H1 (cell line): ENCODE results near the gene ME1. TPM values are rescaled to one million over a fixed set of nuclear protein-coding genes. Genes with fewer than 3 reads are reported as not detected.

Source experiments
- CTCF ChIA-PET: fragments of 300-600 bp; sonication (Branson Sonifier 250); formaldehyde crosslinking; loops from one replicate; lab custom pipeline; 2021; ENCODE audit not compliant: partially characterized antibody; lab: Charles Lee
- POLR2A ChIA-PET: fragments of 300-600 bp; sonication (Branson Sonifier 250); formaldehyde crosslinking; loops from one replicate; lab custom pipeline; 2021; ENCODE audit warnings: inconsistent platforms; ENCODE audit not compliant: partially characterized antibody; lab: Charles Lee
- DNase-seq, 2 experiments: peaks; one replicate each; pipeline versions ENCODE4 v3.0.0 to v3.0.0-alpha.2; 2010 to 2022; ENCODE audit warnings: low spot score in 2 of 2, low read depth in 1 of 2, mixed read lengths in 1 of 2
- FAIRE-seq: peaks from 2 replicates; lab custom pipeline; 2011; peaks lifted over from hg19 to GRCh38; lab: Jason Lieb, UNC
- H2AFZ ChIP-seq: 2 replicates; pipeline ENCODE4 v1.8.1; 2012; ENCODE audit warnings: low read length, inconsistent platforms
- H2AK5ac ChIP-seq: 2 replicates; pipeline ENCODE4 v1.6.1; 2013; ENCODE audit warnings: low read depth, low read length
- H2BK120ac ChIP-seq: replicated peaks from 2 replicates; pipeline ENCODE3; 2013; ENCODE audit warnings: low read depth, low read length, inconsistent platforms
- H2BK12ac ChIP-seq: 2 replicates; pipeline ENCODE4 v1.6.1; 2013; ENCODE audit warnings: low read depth, low read length
- H2BK15ac ChIP-seq: 2 replicates; pipeline ENCODE4 v1.6.1; 2013; ENCODE audit warnings: low read length
- H2BK20ac ChIP-seq: 2 replicates; pipeline ENCODE4 v1.6.1; 2013; ENCODE audit warnings: low read length
- H2BK5ac ChIP-seq: 2 replicates; pipeline ENCODE4 v1.6.1; 2013; ENCODE audit warnings: low read depth, low read length
- H3K14ac ChIP-seq: 2 replicates; pipeline ENCODE4 v1.6.1; 2013; ENCODE audit warnings: inconsistent platforms; ENCODE audit not compliant: insufficient read length
- H3K18ac ChIP-seq: 2 replicates; pipeline ENCODE4 v1.6.1; 2013; ENCODE audit warnings: low read length; ENCODE audit errors: extremely low read depth
- H3K23ac ChIP-seq: 2 replicates; pipeline ENCODE4 v1.6.1; 2013; ENCODE audit warnings: inconsistent platforms; ENCODE audit not compliant: insufficient read length
- H3K23me2 ChIP-seq: 2 replicates; pipeline ENCODE4 v1.6.1; 2013; ENCODE audit warnings: low read depth, low read length
- H3K27ac ChIP-seq: 2 replicates; pipeline ENCODE4 v1.6.1; 2011; ENCODE audit warnings: low read depth, low read length, inconsistent platforms
- H3K27me3 ChIP-seq, 4 experiments: replicated peaks in 1 of 4; 1 replicate in 1 of 4; 2 replicates in 3 of 4; pipeline versions ENCODE4 v1.6.1 to v1.8.1; 2011 to 2013; ENCODE audit warnings: low read length in 3 of 4, mild to moderate bottlenecking in 3 of 4, inconsistent platforms in 2 of 4, mixed read lengths in 2 of 4, moderate library complexity in 1 of 4; ENCODE audit not compliant: control insufficient read depth in 3 of 4, insufficient read depth in 3 of 4; ENCODE audit errors: extremely low read depth in 1 of 4
- H3K36me3 ChIP-seq, 4 experiments: 2 replicates each; pipeline versions ENCODE4 v1.6.1 to v1.8.1; 2011 to 2013; ENCODE audit warnings: mild to moderate bottlenecking in 4 of 4, low read length in 3 of 4, moderate library complexity in 2 of 4, control low read depth in 1 of 4, inconsistent platforms in 1 of 4; ENCODE audit not compliant: insufficient read depth in 4 of 4, control insufficient read depth in 2 of 4
- H3K4ac ChIP-seq: replicated peaks from 2 replicates; pipeline ENCODE3; 2013; ENCODE audit warnings: low read length, low read depth, mixed read lengths, inconsistent platforms; ENCODE audit not compliant: insufficient read length
- H3K4me1 ChIP-seq, 4 experiments: replicated peaks in 1 of 4; 1 replicate in 1 of 4; 2 replicates in 3 of 4; pipeline versions ENCODE4 v1.6.1 to v1.8.1; 2011 to 2013; ENCODE audit warnings: low read length in 3 of 4, inconsistent platforms in 2 of 4, mixed read lengths in 1 of 4; ENCODE audit not compliant: insufficient read depth in 4 of 4, control insufficient read depth in 3 of 4
- H3K4me2 ChIP-seq, 2 experiments: 2 replicates each; pipeline versions ENCODE4 v1.6.1 to v1.8.1; 2011 to 2013; ENCODE audit warnings: low read depth in 2 of 2, low read length in 2 of 2, control low read depth in 1 of 2, inconsistent platforms in 1 of 2, mild to moderate bottlenecking in 1 of 2; ENCODE audit not compliant: insufficient read depth in 1 of 2
- H3K4me3 ChIP-seq, 4 experiments: fragments of 200-600, 300-600 bp in 1 of 4; sonication (generic), shearing (Covaris generic), sonication (Bioruptor Twin) in 1 of 4; 2 replicates each; pipeline versions ENCODE4 v1.5.1 to v1.8.1; 2011 to 2016; ENCODE audit warnings: low read length in 4 of 4, low read depth in 3 of 4, control low read depth in 2 of 4, inconsistent platforms in 2 of 4, mild to moderate bottlenecking in 2 of 4, mixed read lengths in 1 of 4, moderate library complexity in 1 of 4; ENCODE audit not compliant: insufficient read depth in 2 of 4; ENCODE audit errors: extremely low read depth in 1 of 4
- H3K56ac ChIP-seq: replicated peaks from 2 replicates; pipeline ENCODE3; 2013; ENCODE audit warnings: low read depth, mild to moderate bottlenecking, mixed read lengths, low read length, inconsistent platforms; ENCODE audit not compliant: insufficient read length
- H3K79me1 ChIP-seq: 2 replicates; pipeline ENCODE4 v1.6.1; 2013; ENCODE audit warnings: low read depth, low read length, control low read depth
- H3K79me2 ChIP-seq, 2 experiments: 2 replicates each; pipeline versions ENCODE4 v1.6.1 to v1.8.1; 2012 to 2013; ENCODE audit warnings: low read length in 2 of 2, mild to moderate bottlenecking in 2 of 2, inconsistent platforms in 1 of 2; ENCODE audit not compliant: insufficient read depth in 2 of 2, control insufficient read depth in 1 of 2
- H3K9ac ChIP-seq, 4 experiments: replicated peaks in 1 of 4; 1 replicate in 1 of 4; 2 replicates in 3 of 4; pipeline versions ENCODE4 v1.6.1 to v1.8.1; 2011 to 2013; ENCODE audit warnings: low read depth in 3 of 4, low read length in 3 of 4, control low read depth in 2 of 4, mild to moderate bottlenecking in 2 of 4, moderate library complexity in 2 of 4, inconsistent platforms in 1 of 4; ENCODE audit errors: extremely low read depth in 1 of 4
- H3K9me3 ChIP-seq, 2 experiments: 2 replicates each; pipeline versions ENCODE4 v1.6.1 to v1.8.1; 2012 to 2013; ENCODE audit warnings: mild to moderate bottlenecking in 2 of 2, moderate library complexity in 2 of 2, control low read depth in 1 of 2, inconsistent platforms in 1 of 2, low read depth in 1 of 2, low read length in 1 of 2, mixed read lengths in 1 of 2; ENCODE audit not compliant: insufficient read depth in 2 of 2
- H4K20me1 ChIP-seq, 2 experiments: replicated peaks in 1 of 2; 2 replicates each; pipeline versions ENCODE3 to v1.8.1; 2011 to 2013; ENCODE audit warnings: inconsistent platforms in 2 of 2, low read length in 2 of 2, mild to moderate bottlenecking in 1 of 2; ENCODE audit not compliant: insufficient read depth in 2 of 2, control insufficient read depth in 1 of 2
- H4K5ac ChIP-seq: 2 replicates; pipeline ENCODE4 v1.6.1; 2013; ENCODE audit warnings: low read length, low read depth, mixed read lengths, inconsistent platforms; ENCODE audit not compliant: insufficient read length
- H4K8ac ChIP-seq: 2 replicates; pipeline ENCODE4 v1.8.0; 2013; ENCODE audit warnings: mild to moderate bottlenecking, moderate library complexity, low read length, inconsistent platforms; ENCODE audit not compliant: insufficient read depth; ENCODE audit errors: extremely low read depth
- H4K91ac ChIP-seq: replicated peaks from 2 replicates; pipeline ENCODE3; 2013; ENCODE audit warnings: low read length, mixed read lengths, inconsistent platforms; ENCODE audit not compliant: insufficient read length
- CBX8 ChIP-seq: fragments of 300-800, 300-1000 bp; sonication (generic); IDR thresholded peaks from 2 replicates; pipeline ENCODE4 v1.7.1; 2016; ENCODE audit warnings: low read depth, low read length, borderline replicate concordance
- CHD1 ChIP-seq: IDR thresholded peaks from 2 replicates; pipeline ENCODE4 v1.6.1; 2012; ENCODE audit warnings: low read depth, low read length, improper control_type of control experiment
- CREB1 ChIP-seq: IDR thresholded peaks from 2 replicates; pipeline ENCODE4 v1.6.1; 2012; ENCODE audit warnings: inconsistent platforms
- KDM1A ChIP-seq: fragments of 200-600, 300-600 bp; sonication (generic); IDR thresholded peaks from 2 replicates; pipeline ENCODE4 v1.7.1; 2016; ENCODE audit warnings: mild to moderate bottlenecking, low read length, borderline replicate concordance
- KDM4A ChIP-seq: IDR thresholded peaks from one replicate; pipeline ENCODE4 v1.7.1; 2012; ENCODE audit warnings: low read depth, mild to moderate bottlenecking, moderate library complexity, low read length, inconsistent platforms; ENCODE audit not compliant: severe bottlenecking
- KDM5A ChIP-seq: fragments of 200-600 bp; IDR thresholded peaks from 2 replicates; pipeline ENCODE4 v1.7.1; 2012; ENCODE audit warnings: mild to moderate bottlenecking, low read length, inconsistent platforms, mixed read lengths
- MAX ChIP-seq: IDR thresholded peaks from 2 replicates; pipeline ENCODE4 v1.6.1; 2012; ENCODE audit warnings: inconsistent platforms
- PHF8 ChIP-seq: fragments of 200-600 bp; sonication (generic); conservative IDR thresholded peaks from 2 replicates; pipeline ENCODE4 v1.7.1; 2012; ENCODE audit warnings: low read depth, mild to moderate bottlenecking, inconsistent platforms, low read length, moderate library complexity
- POLR2A ChIP-seq, 2 experiments: IDR thresholded peaks; 1 replicate in 1 of 2; 2 replicates in 1 of 2; pipeline ENCODE4 v1.6.1; 2011; ENCODE audit warnings: low read depth in 2 of 2, low read length in 2 of 2, mild to moderate bottlenecking in 2 of 2; ENCODE audit errors: control extremely low read depth in 1 of 2
- POU5F1 ChIP-seq: IDR thresholded peaks from 2 replicates; pipeline ENCODE4 v1.6.1; 2011; ENCODE audit warnings: low read depth, mild to moderate bottlenecking, low read length, moderate library complexity
- RAD21 ChIP-seq, 2 experiments: IDR thresholded peaks in 1 of 2; conservative IDR thresholded peaks in 1 of 2; 2 replicates each; pipeline ENCODE4 v1.6.1; 2011; ENCODE audit warnings: low read depth in 2 of 2, low read length in 2 of 2, improper control_type of control experiment in 1 of 2, inconsistent platforms in 1 of 2, mild to moderate bottlenecking in 1 of 2, moderate library complexity in 1 of 2
- RBBP5 ChIP-seq: IDR thresholded peaks from 2 replicates; pipeline ENCODE4 v1.7.1; 2012; ENCODE audit warnings: low read depth, mild to moderate bottlenecking, inconsistent platforms, low read length, moderate library complexity, borderline replicate concordance
- SAP30 ChIP-seq: fragments of 300-600 bp; sonication (generic); IDR thresholded peaks from 2 replicates; pipeline ENCODE4 v1.7.1; 2012; ENCODE audit warnings: low read length, moderate library complexity, mild to moderate bottlenecking, inconsistent platforms; ENCODE audit not compliant: insufficient read depth, insufficient replicate concordance
- SP1 ChIP-seq: IDR thresholded peaks from 2 replicates; pipeline ENCODE4 v1.6.1; 2011; ENCODE audit warnings: low read depth, low read length
- SUZ12 ChIP-seq: fragments of 200-600 bp; sonication (generic); IDR thresholded peaks from 2 replicates; pipeline ENCODE4 v1.6.1; 2012; ENCODE audit warnings: mild to moderate bottlenecking, inconsistent platforms, low read length, moderate library complexity, mixed read lengths
- TBP ChIP-seq: IDR thresholded peaks from 2 replicates; pipeline ENCODE4 v1.6.1; 2011; ENCODE audit warnings: low read depth, low read length, improper control_type of control experiment
- WGBS, 2 experiments: shearing (Covaris generic) in 1 of 2; methylation state at CpG; one replicate each; pipeline versions ENCODE4 v1.1.6 to v1.1.7; 2013 to 2015; ENCODE audit warnings: low lambda C conversion rate in 2 of 2, mixed read lengths in 2 of 2, inconsistent platforms in 1 of 2, low coverage in 1 of 2, missing lambda C conversion rate in 1 of 2; ENCODE audit not compliant: insufficient replicate concordance in 2 of 2, insufficient coverage in 1 of 2, insufficient read length in 1 of 2; ENCODE audit errors: extremely low coverage in 1 of 2, missing lambda C conversion rate in 1 of 2; 5-methylcytosine and 5-hydroxymethylcytosine counted together
- polyA plus RNA-seq, 7 experiments: library from polyadenylated mRNA; depleted of rRNA in 3 of 7; stranded (reverse) in 5 of 7; unstranded in 2 of 7; fragments of >200 nt in 5 of 7; fragments of 200-250 nt in 2 of 7; gene quantifications; 1 replicate in 5 of 7; 2 replicates in 1 of 7; 4 replicates in 1 of 7; pipeline versions ENCODE4 v1.2.1 to v1.2.3, GENCODE V29; 2011 to 2013; ENCODE audit warnings: missing spikeins in 2 of 7, mixed read lengths in 2 of 7
- total RNA-seq: library from RNA; stranded (reverse); fragmentation: NEBNext Ultra II Directional; extraction: Animal tissue kit (Norgen Biotek cat#: 25700); gene quantifications from 2 replicates; pipeline ENCODE4 v1.2.1, GENCODE V29; 2021

Gene ME1
- total and polyA plus RNA-seq, 2 of the 8 experiments (the other 6 are each of a cell fraction or from before 2014, with no cell fraction given), result 1.3 to 3.9 TPM

- no peaks in the 10 kb centered on the region for H3K9me3 ChIP-seq
- WGBS, 2 experiments, result 87% methylated on average over 3 of the region's 3 CpGs; no CpG with 5 or more reads in 1 of the 2 experiments
- no peak overlapping the region for H4K8ac ChIP-seq
- no peak for DNase-seq
- no peak overlapping the region for H2BK15ac ChIP-seq
- H3K4me2 ChIP-seq, result no peak overlapping the region
- H3K23ac ChIP-seq, result no peak overlapping the region
- ChIA-PET CTCF (no interaction called here), POLR2A (no interaction called here)
- H2BK12ac ChIP-seq, result no peak overlapping the region
- H3K36me3 ChIP-seq, result no peaks in the 10 kb centered on the region
- H2AK5ac ChIP-seq, result no peak overlapping the region
- no peak overlapping the region for H4K91ac ChIP-seq
- H3K79me1 ChIP-seq, result no peaks in the 10 kb centered on the region
- H3K18ac ChIP-seq, result no peak overlapping the region
- H4K20me1 ChIP-seq, result no peaks in the 10 kb centered on the region
- H3K27ac ChIP-seq, result no peak overlapping the region
- no peak overlapping the region for H3K56ac ChIP-seq
- no peaks in the 10 kb centered on the region for H3K4me1 ChIP-seq
- no peak overlapping the region for H3K4me3 ChIP-seq
- H3K9ac ChIP-seq, result no peak overlapping the region
- H2BK20ac ChIP-seq, result no peak overlapping the region
- H3K23me2 ChIP-seq, result no peaks in the 10 kb centered on the region
- FAIRE-seq, result no peak
- no peak overlapping the region for H3K4ac ChIP-seq
- no peak overlapping the region for H2BK5ac ChIP-seq
- H3K27me3 ChIP-seq, result no peaks in the 10 kb centered on the region
- no peaks in the 10 kb centered on the region for H3K79me2 ChIP-seq
- H3K14ac ChIP-seq, result no peak overlapping the region
- H2BK120ac ChIP-seq, result no peak overlapping the region
- no peak overlapping the region for H4K5ac ChIP-seq
- no peak overlapping the region for H2AFZ ChIP-seq
- no peak for TF ChIP-seq SP1
- no peak for TF ChIP-seq KDM1A
- no peak for TF ChIP-seq CREB1
- TF ChIP-seq KDM4A, result no peak
- no peak for TF ChIP-seq SUZ12
- no peak for TF ChIP-seq CHD1
- no peak for TF ChIP-seq RAD21 (IDR thresholded peaks at IDR 0.05 in 1 of 2, conservative IDR thresholded peaks at IDR 0.05 in 1 of 2; ENCODE audit: low read depth in 2 of 2, low read length in 2 of 2)
- TF ChIP-seq KDM5A, result no peak
- no peak for TF ChIP-seq POU5F1
- TF ChIP-seq RBBP5, result no peak
- no peak for TF ChIP-seq CBX8
- TF ChIP-seq MAX, result no peak
- TF ChIP-seq PHF8, result no peak
- no peak for TF ChIP-seq POLR2A (IDR thresholded peaks at IDR 0.05; ENCODE audit: control extremely low read depth in 1 of 2, low read depth in 2 of 2, low read length in 2 of 2)
- TF ChIP-seq SAP30, result no peak
- no peak for TF ChIP-seq TBP
Observed at GRCh38 chr6:83411731-83412130, 19.1 kb downstream of the ME1 start.
